Stimulated activated CD4-positive, alpha-beta T cell treated with anti-CD3 and anti-CD28 coated beads, Interleukin-2, amount 100 ng/mL, for 4 hours (primary cell): ENCODE results near the gene E4F1.
"Not testable (repeated sequence)": the region's sequence is repeated elsewhere in the genome, so short reads cannot be mapped to it uniquely, and the experiment has no call there.

Experiments
- DNase-seq: peaks from one replicate; pipeline ENCODE4 v3.0.0-alpha.2; 2020; ENCODE audit warnings: low read depth

Gene E4F1

GRCh38 chr16:2190002-2190658, 33.3 kb upstream of the E4F1 start:
- no peak for DNase-seq

GRCh38 chr16:2190659-2191445, 32.5 kb upstream of the E4F1 start:
- no peak for DNase-seq

GRCh38 chr16:2191446-2191706, 32.0 kb upstream of the E4F1 start:
- no peak for DNase-seq

- DNase-seq = no peak
Measured at GRCh38 chr16:2194166-2194834, 29.1 kb upstream of the E4F1 start.

- DNase-seq = peak; percentile 50
Measured at GRCh38 chr16:2194852-2195321, 28.5 kb upstream of the E4F1 start.

- no peak for DNase-seq
Measured at GRCh38 chr16:2195322-2196161, 27.8 kb upstream of the E4F1 start.

- DNase-seq = no peak
Measured at GRCh38 chr16:2196162-2196980, 27.0 kb upstream of the E4F1 start, which contains the start of gene CASKIN1. CASKIN1 (minus strand) TSS chr16:2196605; CDS start chr16:2196432, 173 bp downstream.

GRCh38 chr16:2196981-2197511, 26.3 kb upstream of the E4F1 start:
- no peak for DNase-seq

- no peak for DNase-seq
Measured at GRCh38 chr16:2197765-2198164, 25.6 kb upstream of the E4F1 start.

- no peak for DNase-seq
Measured at GRCh38 chr16:2198283-2198682, 25.1 kb upstream of the E4F1 start.

GRCh38 chr16:2199095-2199494, 24.3 kb upstream of the E4F1 start:
- no peak for DNase-seq

- DNase-seq = no peak
Measured at GRCh38 chr16:2199621-2200139, 23.7 kb upstream of the E4F1 start.

GRCh38 chr16:2200313-2200712, 23.1 kb upstream of the E4F1 start:
- DNase-seq = no peak

- not testable (repeated sequence) for DNase-seq
Measured at GRCh38 chr16:2203119-2203688, 20.2 kb upstream of the E4F1 start.

GRCh38 chr16:2204416-2205103, 18.8 kb upstream of the E4F1 start:
- no peak for DNase-seq

GRCh38 chr16:2205104-2205966, 18.1 kb upstream of the E4F1 start, which contains the start of gene MLST8:
MLST8 (plus strand) TSS chr16:2205454; CDS start chr16:2206086, 632 bp downstream.
- DNase-seq = peak; percentile 88

- no peak for DNase-seq
Measured at GRCh38 chr16:2205967-2206313, 17.5 kb upstream of the E4F1 start.

GRCh38 chr16:2206420-2206779, 17.0 kb upstream of the E4F1 start:
- DNase-seq = no peak
